ENCODE data around the gene UBE2M.
"Not testable (repeated sequence)": the region's sequence is repeated elsewhere in the genome, so short reads cannot be mapped to it uniquely, and the experiment has no call there.

UBE2M gene

GRCh38 chr19:58558066-58558622 is at the start of gene UBE2M:
UBE2M (minus strand) TSS chr19:58558611; CDS start chr19:58558381, 230 bp downstream.
- no peak for FAIRE-seq

GRCh38 chr19:58607213-58607612 is 48.8 kb upstream of the UBE2M start:
- FAIRE-seq = not testable (repeated sequence)

GRCh38 chr19:58606251-58606896 is 48.0 kb upstream of the UBE2M start:
- FAIRE-seq = not testable (repeated sequence)

GRCh38 chr19:58586133-58586765 is 27.8 kb upstream of the UBE2M start:
- FAIRE-seq = no peak

GRCh38 chr19:58585442-58586132 is 27.2 kb upstream of the UBE2M start:
- FAIRE-seq = no peak

GRCh38 chr19:58584498-58585441 is 26.4 kb upstream of the UBE2M start:
- FAIRE-seq = no peak

GRCh38 chr19:58582985-58583384 is 24.6 kb upstream of the UBE2M start:
- FAIRE-seq = no peak

GRCh38 chr19:58581227-58582141 is 23.1 kb upstream of the UBE2M start:
- no peak for FAIRE-seq

- no peak for FAIRE-seq
These were observed 21.2 kb upstream of the UBE2M start for GRCh38 chr19:58579473-58580142.

- no peak for FAIRE-seq
These were observed 19.9 kb upstream of the UBE2M start for GRCh38 chr19:58578012-58578925.

GRCh38 chr19:58577581-58577980 is 19.2 kb upstream of the UBE2M start:
- FAIRE-seq = not testable (repeated sequence)

- no peak for FAIRE-seq
These were observed 17.0 kb upstream of the UBE2M start for GRCh38 chr19:58575183-58576041.

GRCh38 chr19:58573658-58574164 is 15.3 kb upstream of the UBE2M start:
- FAIRE-seq = no peak

GRCh38 chr19:58572818-58573657 is 14.6 kb upstream of the UBE2M start, which contains the start of gene MZF1:
MZF1 (minus strand) TSS chr19:58573335; CDS start chr19:58571389, 1,946 bp downstream.
- peak; percentile 97 for FAIRE-seq

GRCh38 chr19:58572026-58572817 is 13.8 kb upstream of the UBE2M start:
- FAIRE-seq = no peak

GRCh38 chr19:58571575-58571947 is 13.2 kb upstream of the UBE2M start:
- no peak for FAIRE-seq
